HepG2 (cell line): ENCODE data around the gene BEST2. TPM values are rescaled to one million over a fixed set of nuclear protein-coding genes. Genes with fewer than 3 reads are reported as not detected.

Experiments
- CBX5 ChIP-seq: sonication (generic); formaldehyde crosslinking; IDR thresholded peaks from 2 replicates; pipeline ENCODE4 v1.4.0; 2020; ENCODE audit warnings: missing genetic modification reagents, borderline replicate concordance
- CERS6 ChIP-seq: sonication (generic); formaldehyde crosslinking; IDR thresholded peaks from 2 replicates; pipeline ENCODE4 v1.5.0; 2020; ENCODE audit warnings: missing genetic modification reagents
- GABPB1 ChIP-seq: IDR thresholded peaks from 2 replicates; pipeline ENCODE4 v1.6.1; 2016; ENCODE audit warnings: mild to moderate bottlenecking, missing genetic modification reagents, moderate library complexity, missing compliant biosample characterization
- GLI4 ChIP-seq: sonication (generic); formaldehyde crosslinking; IDR thresholded peaks from 2 replicates; pipeline ENCODE4 v1.5.1; 2020; ENCODE audit warnings: missing genetic modification reagents, mild to moderate bottlenecking, moderate library complexity, borderline replicate concordance
- HNF1A ChIP-seq, 2 experiments: sonication (generic) in 1 of 2; formaldehyde crosslinking in 1 of 2; IDR thresholded peaks; 2 replicates each; pipeline versions ENCODE4 v1.4.0 to v1.6.1; 2016 to 2020; ENCODE audit warnings: borderline replicate concordance in 1 of 2, low read depth in 1 of 2, mild to moderate bottlenecking in 1 of 2, missing genetic modification reagents in 1 of 2
- PTBP1 ChIP-seq: fragments of 200-400 bp; formaldehyde crosslinking; IDR thresholded peaks from 2 replicates; pipeline ENCODE4 v1.6.1; 2018; ENCODE audit warnings: low read length, low read depth; ENCODE audit not compliant: poor library complexity, severe bottlenecking
- SCMH1 ChIP-seq: sonication (generic); formaldehyde crosslinking; IDR thresholded peaks from 2 replicates; pipeline ENCODE4 v1.9.0; 2021; ENCODE audit warnings: missing genetic modification reagents, mild to moderate bottlenecking, borderline replicate concordance
- TCF7L2 ChIP-seq: IDR thresholded peaks from 2 replicates; pipeline ENCODE4 v1.6.1; 2011; ENCODE audit warnings: mild to moderate bottlenecking, low read depth, low read length, moderate library complexity
- USF2 ChIP-seq, 2 experiments: sonication (generic) in 1 of 2; formaldehyde crosslinking in 1 of 2; IDR thresholded peaks; 2 replicates each; pipeline versions ENCODE4 v1.5.1 to v1.6.1; 2011 to 2020; ENCODE audit warnings: borderline replicate concordance in 1 of 2, low read depth in 1 of 2, low read length in 1 of 2, mild to moderate bottlenecking in 1 of 2, missing genetic modification reagents in 1 of 2, moderate library complexity in 1 of 2
- XRCC5 ChIP-seq: fragments of 200-400 bp; formaldehyde crosslinking; optimal IDR thresholded peaks from 2 replicates; pipeline ENCODE3; 2017; ENCODE audit warnings: mild to moderate bottlenecking, low read length
- ZBTB37 ChIP-seq: sonication (generic); formaldehyde crosslinking; IDR thresholded peaks from 2 replicates; pipeline ENCODE4 v1.4.0; 2020; ENCODE audit warnings: mild to moderate bottlenecking, missing genetic modification reagents
- ZBTB46 ChIP-seq: sonication (generic); formaldehyde crosslinking; IDR thresholded peaks from 2 replicates; pipeline ENCODE4 v1.4.0; 2020; ENCODE audit warnings: mild to moderate bottlenecking, missing genetic modification reagents, borderline replicate concordance
- ZNF333 ChIP-seq: sonication (generic); formaldehyde crosslinking; IDR thresholded peaks from 2 replicates; pipeline ENCODE4 v1.4.0; 2020; ENCODE audit warnings: mild to moderate bottlenecking, missing genetic modification reagents, borderline replicate concordance
- ZNF33A ChIP-seq: sonication (generic); formaldehyde crosslinking; IDR thresholded peaks from 2 replicates; pipeline ENCODE4 v1.5.1; 2020; ENCODE audit warnings: missing genetic modification reagents, mild to moderate bottlenecking, moderate library complexity, borderline replicate concordance
- ZSCAN25 ChIP-seq: sonication (generic); formaldehyde crosslinking; IDR thresholded peaks from 2 replicates; pipeline ENCODE4 v1.8.0; 2022; ENCODE audit warnings: mild to moderate bottlenecking, missing genetic modification reagents
- polyA plus RNA-seq, 8 experiments: library from polyadenylated mRNA; depleted of rRNA in 3 of 8; stranded (reverse) in 7 of 8; unstranded in 1 of 8; fragments of >200 nt; fragmentation: Illumina TruSeq in 4 of 8; extraction: Trizol in 4 of 8; gene quantifications; 2 replicates each; pipeline versions ENCODE4 v1.2.1 to v1.2.3, GENCODE V29; 2011 to 2016; ENCODE audit warnings: low read depth in 4 of 8, missing spikeins in 1 of 8, mixed read lengths in 1 of 8; ENCODE audit not compliant: insufficient read depth in 1 of 8
- total RNA-seq, 5 experiments: library from RNA; depleted of rRNA; stranded (reverse); fragments of >200 nt; fragmentation: Illumina TruSeq; extraction: Trizol; gene quantifications; 2 replicates each; pipeline ENCODE4 v1.2.3, GENCODE V29; 2016; ENCODE audit warnings: low read depth in 1 of 5

Gene BEST2
- total and polyA plus RNA-seq, 2 of the 13 experiments (the other 11 are each of a cell fraction or from before 2014, with no cell fraction given) = not detected

- TF ChIP-seq XRCC5 = peak; percentile 34
- 0 out of 2 replicates have a peak, but pooled peaks have one; percentile 67 for TF ChIP-seq GLI4 (CRISPR knock-in tag)
- TF ChIP-seq HNF1A (IDR thresholded peaks at IDR 0.05; ENCODE audit: low read depth) = no peak
- TF ChIP-seq HNF1A (CRISPR knock-in tag; IDR thresholded peaks at IDR 0.05; ENCODE audit: borderline replicate concordance) = peak; percentile 66; the same call in 1 of the 2 replicates
- TF ChIP-seq USF2 (IDR thresholded peaks at IDR 0.05; ENCODE audit: low read depth, low read length) = no peak
- no peak for TF ChIP-seq USF2 (CRISPR knock-in tag; IDR thresholded peaks at IDR 0.05; ENCODE audit: borderline replicate concordance)
- TF ChIP-seq ZNF333 (CRISPR knock-in tag) = 0 out of 2 replicates have a peak, but pooled peaks have one; percentile 54
- 0 out of 2 replicates have a peak, but pooled peaks have one; percentile 46 for TF ChIP-seq CBX5 (CRISPR knock-in tag)
- TF ChIP-seq SCMH1 (CRISPR knock-in tag) = no peak
- TF ChIP-seq ZNF33A (CRISPR knock-in tag) = no peak
- no peak for TF ChIP-seq ZBTB37 (CRISPR knock-in tag)
- 0 out of 2 replicates have a peak, but pooled peaks have one; percentile 54 for TF ChIP-seq ZSCAN25
- TF ChIP-seq TCF7L2 = no peak
- peak; percentile 91 for TF ChIP-seq GABPB1 (CRISPR knock-in tag)
- TF ChIP-seq ZBTB46 = no peak
- TF ChIP-seq CERS6 (CRISPR knock-in tag) = peak; percentile 81; the same call in 1 of the 2 replicates
- no peak for TF ChIP-seq PTBP1
Observed at GRCh38 chr19:12806242-12807081, 54.9 kb downstream of the BEST2 start, which contains the start of gene RNASEH2A (continued).
